GM12891 (cell line): Measurements from ENCODE around the gene CAPN5.

Experiments used
- DNase-seq: peaks from one replicate; pipeline ENCODE4 v3.0.0; 2011; ENCODE audit warnings: low spot score; ENCODE audit not compliant: insufficient read length
- FAIRE-seq: peaks from 2 replicates; lab custom pipeline; 2011; peaks lifted over from hg19 to GRCh38; lab: Jason Lieb, UNC
- PAX5 ChIP-seq: IDR thresholded peaks from 2 replicates; pipeline ENCODE4 v1.6.1; 2011; ENCODE audit warnings: low read length, moderate library complexity, mild to moderate bottlenecking; ENCODE audit not compliant: insufficient read depth, severe bottlenecking
- POLR2A ChIP-seq: IDR thresholded peaks from 2 replicates; pipeline ENCODE4 v1.6.1; 2011; ENCODE audit warnings: low read depth, low read length, control low read depth
- POLR2AphosphoS5 ChIP-seq: IDR thresholded peaks from 2 replicates; pipeline ENCODE4 v1.6.1; 2011; ENCODE audit warnings: low read depth, low read length, control low read depth
- POU2F2 ChIP-seq: IDR thresholded peaks from 2 replicates; pipeline ENCODE4 v1.6.1; 2011; ENCODE audit warnings: low read depth, mild to moderate bottlenecking, control low read depth, low read length, moderate library complexity
- SPI1 ChIP-seq: IDR thresholded peaks from 2 replicates; pipeline ENCODE4 v1.6.1; 2011; ENCODE audit warnings: low read depth, low read length, control low read depth
- TAF1 ChIP-seq: IDR thresholded peaks from 2 replicates; pipeline ENCODE4 v1.6.1; 2011; ENCODE audit warnings: low read depth, low read length, control low read depth

The CAPN5 gene

GRCh38 chr11:77112641-77113381, 46.0 kb downstream of the CAPN5 start:
- FAIRE-seq (no peak), DNase-seq (no peak)
- TF ChIP-seq TAF1 = no peak
- no peak for TF ChIP-seq POU2F2
- TF ChIP-seq PAX5 = no peak
- no peak for TF ChIP-seq POLR2AphosphoS5

GRCh38 chr11:77113382-77114088, 46.8 kb downstream of the CAPN5 start:
- FAIRE-seq (no peak), DNase-seq (peak; percentile 61)
- TF ChIP-seq SPI1 (no peak), POLR2A (no peak), PAX5 (no peak), POLR2AphosphoS5 (no peak), TAF1 (no peak), POU2F2 (no peak)

DNA sequence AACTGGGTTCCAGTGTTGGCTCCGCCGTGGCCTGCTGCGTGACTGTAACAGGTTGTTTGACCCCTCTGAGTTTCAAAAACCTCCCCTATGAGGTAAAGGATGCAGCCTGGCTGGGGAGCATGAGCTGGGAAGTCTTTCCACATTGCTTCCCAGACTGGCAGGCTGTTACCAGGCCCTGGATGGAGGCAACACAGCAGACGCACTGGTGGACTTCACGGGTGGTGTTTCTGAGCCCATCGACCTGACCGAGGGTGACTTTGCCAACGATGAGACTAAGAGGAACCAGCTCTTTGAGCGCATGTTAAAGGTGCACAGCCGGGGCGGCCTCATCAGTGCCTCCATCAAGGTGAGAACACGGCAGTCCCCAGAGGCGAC, 47.3 kb downstream of the CAPN5 start:
- TF ChIP-seq SPI1 (no peak), TAF1 (no peak), POLR2AphosphoS5 (no peak), POLR2A (no peak), POU2F2 (no peak), PAX5 (no peak)
- FAIRE-seq (no peak), DNase-seq (no peak)

DNA sequence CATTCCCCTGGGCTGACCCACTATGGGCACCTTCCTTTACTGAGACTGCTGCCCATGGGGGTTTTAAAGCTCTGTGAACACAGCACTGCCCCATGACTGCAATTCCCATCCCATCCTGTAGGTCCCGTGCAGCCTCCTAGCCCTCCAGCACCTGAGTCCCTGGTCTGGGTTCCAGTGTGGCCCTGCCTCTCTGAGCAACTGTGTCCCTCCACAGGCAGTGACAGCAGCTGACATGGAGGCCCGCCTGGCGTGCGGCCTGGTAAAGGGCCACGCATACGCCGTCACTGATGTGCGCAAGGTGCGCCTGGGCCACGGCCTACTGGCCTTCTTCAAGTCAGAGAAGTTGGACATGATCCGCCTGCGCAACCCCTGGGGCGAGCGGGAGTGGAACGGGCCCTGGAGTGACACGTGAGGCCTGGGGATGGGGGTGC, 48.4 kb downstream of the CAPN5 start:
- no peak for TF ChIP-seq SPI1
- TF ChIP-seq POU2F2 = no peak
- TF ChIP-seq POLR2A = no peak
- no peak for TF ChIP-seq POLR2AphosphoS5
- no peak for TF ChIP-seq TAF1
- no peak for TF ChIP-seq PAX5
- peak; percentile 53 for DNase-seq
- FAIRE-seq = no peak

GRCh38 chr11:77115956-77116355, 49.2 kb downstream of the CAPN5 start:
- FAIRE-seq (no peak), DNase-seq (no peak)
- no peak for TF ChIP-seq PAX5
- no peak for TF ChIP-seq TAF1
- no peak for TF ChIP-seq POLR2A
- no peak for TF ChIP-seq POU2F2
- TF ChIP-seq POLR2AphosphoS5 = no peak
- no peak for TF ChIP-seq SPI1

DNA sequence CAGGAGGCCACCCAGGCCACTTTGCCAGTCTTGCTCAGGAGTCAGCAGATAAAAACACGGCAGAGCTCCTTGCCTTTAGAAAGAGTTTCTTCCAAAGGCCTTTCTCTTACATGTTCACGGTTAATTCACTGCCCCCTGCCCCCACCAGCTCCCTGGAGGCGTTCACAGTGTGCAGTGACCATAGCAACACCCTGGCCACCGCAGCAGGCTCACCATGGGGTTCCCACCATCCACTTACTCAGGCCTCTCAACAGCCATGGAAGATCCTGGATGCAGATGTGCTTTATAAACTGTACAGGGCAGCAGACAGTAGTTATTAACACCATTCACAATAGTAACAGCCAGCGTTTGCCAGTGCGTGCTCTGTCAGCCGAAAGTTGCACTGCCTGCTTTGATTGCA, 50.7 kb downstream of the CAPN5 start:
- TF ChIP-seq PAX5 = no peak
- TF ChIP-seq POLR2AphosphoS5 = no peak
- no peak for TF ChIP-seq POLR2A
- TF ChIP-seq POU2F2 = no peak
- TF ChIP-seq SPI1 = no peak
- TF ChIP-seq TAF1 = no peak
- no peak for DNase-seq
- FAIRE-seq = no peak

- no peak for DNase-seq
- no peak for FAIRE-seq
- no peak for TF ChIP-seq POLR2A
- TF ChIP-seq SPI1 = no peak
- no peak for TF ChIP-seq POU2F2
- TF ChIP-seq POLR2AphosphoS5 = no peak
- TF ChIP-seq TAF1 = no peak
- TF ChIP-seq PAX5 = no peak
These were observed 51.3 kb downstream of the CAPN5 start for GRCh38 chr11:77118086-77118485.

DNA sequence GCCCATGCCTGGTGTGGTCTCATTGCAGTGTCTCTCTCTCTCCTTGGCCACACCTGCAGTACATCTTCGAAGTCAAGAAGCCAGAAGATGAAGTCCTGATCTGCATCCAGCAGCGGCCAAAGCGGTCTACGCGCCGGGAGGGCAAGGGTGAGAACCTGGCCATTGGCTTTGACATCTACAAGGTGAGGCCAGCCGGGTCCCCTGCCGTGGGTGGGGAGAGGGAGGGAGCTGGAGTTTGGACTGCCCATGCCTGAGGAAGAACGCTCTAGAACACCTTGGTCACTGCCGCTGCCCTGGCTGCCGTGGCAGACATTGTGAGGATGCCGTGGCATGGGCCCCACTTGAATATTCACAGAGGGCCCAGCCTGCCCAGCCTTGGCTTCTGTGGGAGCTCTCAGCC, 52.2 kb downstream of the CAPN5 start:
- FAIRE-seq (no peak), DNase-seq (no peak)
- TF ChIP-seq POLR2A = no peak
- no peak for TF ChIP-seq SPI1
- TF ChIP-seq PAX5 = no peak
- no peak for TF ChIP-seq POLR2AphosphoS5
- TF ChIP-seq POU2F2 = no peak
- TF ChIP-seq TAF1 = no peak

DNA sequence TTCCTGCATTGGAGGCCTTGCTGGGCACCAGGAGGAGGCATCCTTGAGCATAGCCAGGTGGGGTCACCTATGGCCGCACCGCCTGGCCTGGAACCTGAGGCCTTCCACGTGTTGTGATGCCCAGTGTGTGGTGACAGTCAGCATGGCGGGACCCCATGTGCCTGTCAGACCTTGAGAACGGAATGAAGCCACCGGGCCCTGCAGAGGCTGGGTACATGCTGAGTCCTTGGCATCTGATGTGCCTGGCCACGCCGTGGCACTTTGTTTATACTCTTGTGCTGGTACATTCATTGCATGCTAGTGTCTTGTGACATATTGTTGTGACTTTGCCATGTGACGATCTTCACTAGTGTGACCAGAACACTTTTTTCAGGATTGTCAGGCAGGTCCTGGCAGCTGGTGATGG, 52.8 kb downstream of the CAPN5 start:
- no peak for DNase-seq
- no peak for FAIRE-seq
- TF ChIP-seq PAX5 (no peak), SPI1 (no peak), POLR2A (no peak), POLR2AphosphoS5 (no peak), POU2F2 (no peak), TAF1 (no peak)

DNA sequence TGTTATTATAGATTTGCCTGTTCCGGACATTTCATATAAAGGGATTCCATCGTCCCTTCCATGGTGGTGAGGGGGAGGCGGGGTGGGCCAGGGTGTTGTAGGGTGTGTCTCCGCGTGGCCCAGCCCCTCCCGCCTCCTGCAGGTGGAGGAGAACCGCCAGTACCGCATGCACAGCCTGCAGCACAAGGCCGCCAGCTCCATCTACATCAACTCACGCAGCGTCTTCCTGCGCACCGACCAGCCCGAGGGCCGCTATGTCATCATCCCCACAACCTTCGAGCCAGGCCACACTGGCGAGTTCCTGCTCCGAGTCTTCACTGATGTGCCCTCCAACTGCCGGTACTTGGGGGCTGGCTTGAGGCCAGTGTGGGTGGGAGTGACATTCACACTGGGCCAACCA, 53.8 kb downstream of the CAPN5 start:
- TF ChIP-seq SPI1 = no peak
- TF ChIP-seq POU2F2 = no peak
- TF ChIP-seq TAF1 = no peak
- TF ChIP-seq POLR2A = no peak
- no peak for TF ChIP-seq POLR2AphosphoS5
- no peak for TF ChIP-seq PAX5
- no peak for FAIRE-seq
- no peak for DNase-seq
